ENCODE data around the gene SNTB2.

GRCh38 chr16:69330286-69331109 lies 143.5 kb downstream of the SNTB2 start, which contains the start of gene PDF:
- TF ChIP-seq FOXM1 (IDR thresholded peaks at IDR 0.05; ENCODE audit: borderline replicate concordance, low read depth) (no peak), RAD21 (IDR thresholded peaks at IDR 0.05; ENCODE audit: low read depth) (no peak)

Measured in Ishikawa (cell line).